ENCODE results near the gene NDUFB7. TPM values are rescaled to one million over a fixed set of nuclear protein-coding genes. Genes with fewer than 3 reads are reported as not detected.

NDUFB7 gene
- total RNA-seq, 1 donor from 2014 or later, result 117 TPM

DNA sequence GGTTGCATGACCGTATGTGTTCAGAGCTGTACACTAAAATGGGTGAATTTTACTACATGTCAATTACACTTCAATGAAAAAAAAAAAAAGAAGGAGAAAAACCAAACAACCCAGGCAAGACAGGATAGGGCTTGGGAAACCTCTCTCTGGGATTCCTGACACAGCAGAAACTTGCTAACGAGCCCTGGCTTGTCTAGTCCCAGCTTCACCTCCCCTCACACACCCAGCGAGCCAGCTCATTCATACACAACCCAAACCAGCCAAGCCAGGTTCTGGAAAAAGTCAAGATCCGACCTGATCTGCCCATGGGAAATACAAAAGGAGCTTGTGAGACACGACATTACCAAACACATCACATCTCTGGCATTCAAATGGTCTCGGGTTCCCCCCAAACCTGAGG lies 46.1 kb downstream of the NDUFB7 start:
- H3K27me3 Mint-ChIP-seq (ENCODE audit: low read depth), result no peaks in the 10 kb centered on the region
- peak overlapping the region; percentile 92 for H3K27ac Mint-ChIP-seq
- H3K4me3 Mint-ChIP-seq, result peak overlapping the region; percentile 28
- H3K9me3 Mint-ChIP-seq, result no peaks in the 10 kb centered on the region
- TF ChIP-seq, protein P1, sequence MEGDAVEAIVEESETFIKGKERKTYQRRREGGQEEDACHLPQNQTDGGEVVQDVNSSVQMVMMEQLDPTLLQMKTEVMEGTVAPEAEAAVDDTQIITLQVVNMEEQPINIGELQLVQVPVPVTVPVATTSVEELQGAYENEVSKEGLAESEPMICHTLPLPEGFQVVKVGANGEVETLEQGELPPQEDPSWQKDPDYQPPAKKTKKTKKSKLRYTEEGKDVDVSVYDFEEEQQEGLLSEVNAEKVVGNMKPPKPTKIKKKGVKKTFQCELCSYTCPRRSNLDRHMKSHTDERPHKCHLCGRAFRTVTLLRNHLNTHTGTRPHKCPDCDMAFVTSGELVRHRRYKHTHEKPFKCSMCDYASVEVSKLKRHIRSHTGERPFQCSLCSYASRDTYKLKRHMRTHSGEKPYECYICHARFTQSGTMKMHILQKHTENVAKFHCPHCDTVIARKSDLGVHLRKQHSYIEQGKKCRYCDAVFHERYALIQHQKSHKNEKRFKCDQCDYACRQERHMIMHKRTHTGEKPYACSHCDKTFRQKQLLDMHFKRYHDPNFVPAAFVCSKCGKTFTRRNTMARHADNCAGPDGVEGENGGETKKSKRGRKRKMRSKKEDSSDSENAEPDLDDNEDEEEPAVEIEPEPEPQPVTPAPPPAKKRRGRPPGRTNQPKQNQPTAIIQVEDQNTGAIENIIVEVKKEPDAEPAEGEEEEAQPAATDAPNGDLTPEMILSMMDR (IDR thresholded peaks at IDR 0.05; ENCODE audit: unreplicated experiment), result no peak
- no peak for DNase-seq (ENCODE audit: low spot score in 2 of 2, unreplicated experiment in 2 of 2)
- no peaks in the 10 kb centered on the region for H3K36me3 Mint-ChIP-seq
- peaks cover 26% of the 10 kb centered on the region for H3K4me1 Mint-ChIP-seq

DNA sequence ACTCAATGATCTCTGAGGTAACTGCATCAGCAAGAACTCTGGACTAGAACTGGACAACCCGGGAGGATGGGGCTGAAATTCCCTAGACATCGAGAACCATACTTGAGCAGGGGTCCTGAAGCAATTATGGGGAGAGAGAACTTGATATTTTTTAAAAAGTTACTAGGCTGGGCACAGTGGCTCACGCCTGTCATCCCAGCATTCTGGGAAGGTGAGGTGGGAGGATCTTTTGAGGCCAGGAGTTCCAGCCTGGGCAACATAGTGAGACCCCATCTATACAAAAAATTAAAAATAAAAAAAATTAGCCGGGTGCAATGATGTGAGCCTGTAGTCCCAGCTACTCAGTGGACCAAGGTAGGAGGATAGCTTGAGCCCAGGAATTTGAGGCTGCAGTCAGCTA lies 51.3 kb downstream of the NDUFB7 start:
- H3K27me3 Mint-ChIP-seq (ENCODE audit: low read depth), result no peaks in the 10 kb centered on the region
- no peak overlapping the region for H3K27ac Mint-ChIP-seq
- no peaks in the 10 kb centered on the region for H3K9me3 Mint-ChIP-seq
- no peak overlapping the region for H3K4me3 Mint-ChIP-seq
- TF ChIP-seq, protein P1 (IDR thresholded peaks at IDR 0.05; ENCODE audit: unreplicated experiment), result no peak
- peaks cover 12% of the 10 kb centered on the region for H3K36me3 Mint-ChIP-seq
- no peak for DNase-seq (ENCODE audit: low spot score in 2 of 2, unreplicated experiment in 2 of 2)
- H3K4me1 Mint-ChIP-seq, result peaks cover 28% of the 10 kb centered on the region

DNA sequence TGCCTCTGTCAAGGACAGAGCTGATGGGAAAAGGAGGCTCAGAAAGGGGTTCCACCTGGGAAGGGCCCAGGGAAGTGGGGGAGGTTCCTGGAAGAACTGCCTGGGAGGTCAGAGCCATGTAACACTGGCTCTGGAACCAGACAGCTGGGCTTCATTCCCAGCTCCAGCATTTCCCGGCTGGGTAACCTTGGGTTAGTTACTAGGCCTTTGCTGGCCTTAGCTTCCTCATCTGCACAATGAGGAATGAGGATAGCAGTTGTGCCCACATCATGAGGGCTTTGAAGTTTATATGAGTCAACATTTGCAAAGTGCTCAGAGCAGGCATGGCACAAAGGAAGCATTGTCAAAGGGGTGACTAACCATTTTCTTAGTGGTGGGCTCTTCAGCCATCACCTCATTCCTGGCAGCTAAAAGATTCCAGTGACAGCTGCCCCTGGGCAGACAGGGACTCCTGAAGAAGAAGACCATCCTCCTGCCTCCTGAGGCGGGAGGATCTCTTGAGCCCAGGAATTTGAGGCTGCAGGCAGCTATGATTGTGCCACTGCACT lies 51.9 kb downstream of the NDUFB7 start:
- Mint-ChIP-seq H3K4me3 (peak overlapping the region; percentile 90), H3K27me3 (ENCODE audit: low read depth) (no peaks in the 10 kb centered on the region), H3K36me3 (peaks cover 18% of the 10 kb centered on the region), H3K9me3 (no peaks in the 10 kb centered on the region), H3K4me1 (peaks cover 31% of the 10 kb centered on the region), H3K27ac (peak overlapping the region; percentile 94)
- no peak for DNase-seq (ENCODE audit: low spot score in 2 of 2, unreplicated experiment in 2 of 2)
- TF ChIP-seq, protein P1 (IDR thresholded peaks at IDR 0.05; ENCODE audit: unreplicated experiment), result no peak

DNA sequence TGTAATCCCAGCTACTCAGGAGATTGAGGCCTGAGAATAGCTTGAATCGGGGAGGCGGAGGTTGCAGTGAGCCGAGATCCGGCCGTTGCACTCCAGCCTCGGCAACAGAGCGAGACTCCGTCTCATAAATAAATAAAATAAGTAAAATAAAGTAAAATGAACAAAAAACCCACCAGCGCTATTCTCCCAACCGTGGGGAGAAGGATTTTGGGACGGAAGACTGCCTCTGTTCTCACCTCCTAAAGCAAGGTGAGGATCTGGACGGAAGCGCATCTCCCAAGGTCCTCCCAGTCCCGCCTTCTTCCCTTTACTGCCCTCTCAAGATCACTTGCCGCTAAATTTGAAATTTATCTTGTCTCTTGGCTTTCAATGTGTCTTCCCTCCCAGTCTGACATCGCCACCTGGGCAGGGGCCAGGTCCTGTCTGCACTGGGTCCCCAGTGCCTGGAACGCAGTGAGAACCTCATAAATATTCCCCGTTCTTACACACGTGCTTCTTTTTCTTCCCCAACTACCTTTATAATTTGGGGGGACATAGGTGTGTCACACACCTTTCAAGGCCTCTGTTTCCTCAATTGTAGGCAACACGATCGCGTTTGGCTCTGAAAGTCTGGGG lies 52.5 kb downstream of the NDUFB7 start:
- H3K4me3 Mint-ChIP-seq, result peak overlapping the region; percentile 90
- no peak for DNase-seq (ENCODE audit: low spot score in 2 of 2, unreplicated experiment in 2 of 2)
- peaks cover 36% of the 10 kb centered on the region for H3K4me1 Mint-ChIP-seq

DNA sequence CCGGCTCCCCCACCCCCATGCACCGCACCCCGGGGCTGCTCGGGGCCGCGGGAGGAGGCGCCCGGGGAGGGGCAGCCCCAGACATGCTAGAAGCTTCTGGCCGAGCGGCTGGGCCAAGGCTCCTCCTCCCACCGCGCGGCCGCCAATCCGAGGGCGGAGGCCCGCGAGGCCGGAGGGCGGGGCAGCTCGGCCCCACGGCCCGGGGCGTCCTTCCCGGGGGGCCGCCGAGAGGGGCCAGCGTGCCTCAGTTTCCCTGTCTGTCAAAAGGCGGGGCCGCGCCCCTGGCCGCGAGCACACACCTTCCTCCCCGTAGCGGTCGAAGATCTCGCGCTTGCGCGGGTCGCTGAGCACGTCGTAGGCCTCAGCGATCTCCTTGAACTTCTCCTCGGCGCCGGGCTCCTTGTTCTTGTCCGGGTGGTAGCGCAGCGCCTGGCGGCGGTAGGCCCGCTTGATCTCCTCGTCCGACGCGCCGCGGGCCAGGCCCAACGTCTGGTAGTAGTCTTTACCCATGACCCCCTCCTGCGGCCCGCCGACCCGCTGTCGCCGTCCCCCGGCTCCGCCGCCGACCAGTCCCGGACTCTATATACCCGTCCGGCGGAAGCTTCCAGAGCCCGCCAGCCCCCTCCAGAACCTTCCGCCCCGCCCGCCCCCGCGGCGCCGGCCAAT lies 53.9 kb downstream of the NDUFB7 start, which contains the start of gene DNAJB1:
Gene DNAJB1, minus strand, starts transcription at position 558 of the 666 bp plus-strand sequence. Its CDS starts 48 bp downstream, at position 510.
- Mint-ChIP-seq H3K4me1 (peaks cover 36% of the 10 kb centered on the region), H3K36me3 (peaks cover 26% of the 10 kb centered on the region), H3K4me3 (peak within 1 kb of the TSS; percentile 90), H3K27ac (peak within 1 kb of the TSS; percentile 98), H3K9me3 (no peaks in the 10 kb centered on the region), H3K27me3 (ENCODE audit: low read depth) (no peaks in the 10 kb centered on the region)
- TF ChIP-seq, protein P1 (IDR thresholded peaks at IDR 0.05; ENCODE audit: unreplicated experiment), result no peak
- DNase-seq (ENCODE audit: low spot score in 2 of 2, unreplicated experiment in 2 of 2), result peak; percentile 48 to 71

More for the DNA sequence above, 52.5 kb downstream of the NDUFB7 start:
- Mint-ChIP-seq H3K27ac (peak overlapping the region; percentile 94), H3K27me3 (ENCODE audit: low read depth) (no peaks in the 10 kb centered on the region), H3K9me3 (no peaks in the 10 kb centered on the region), H3K36me3 (peaks cover 23% of the 10 kb centered on the region)
- TF ChIP-seq, protein P1 (IDR thresholded peaks at IDR 0.05; ENCODE audit: unreplicated experiment), result no peak

Data from mesothelial cell of epicardium (in vitro differentiated cells).